Measurements from ENCODE around the gene SPRYD4. TPM values are rescaled to one million over a fixed set of nuclear protein-coding genes. Genes with fewer than 3 reads are reported as not detected.

The SPRYD4 gene
- total and polyA plus RNA-seq, 9 of the 15 experiments (the other 6 are each of a cell fraction or from before 2014, with no cell fraction given), result 1.8 to 4.7 (median 2.8) TPM

DNA sequence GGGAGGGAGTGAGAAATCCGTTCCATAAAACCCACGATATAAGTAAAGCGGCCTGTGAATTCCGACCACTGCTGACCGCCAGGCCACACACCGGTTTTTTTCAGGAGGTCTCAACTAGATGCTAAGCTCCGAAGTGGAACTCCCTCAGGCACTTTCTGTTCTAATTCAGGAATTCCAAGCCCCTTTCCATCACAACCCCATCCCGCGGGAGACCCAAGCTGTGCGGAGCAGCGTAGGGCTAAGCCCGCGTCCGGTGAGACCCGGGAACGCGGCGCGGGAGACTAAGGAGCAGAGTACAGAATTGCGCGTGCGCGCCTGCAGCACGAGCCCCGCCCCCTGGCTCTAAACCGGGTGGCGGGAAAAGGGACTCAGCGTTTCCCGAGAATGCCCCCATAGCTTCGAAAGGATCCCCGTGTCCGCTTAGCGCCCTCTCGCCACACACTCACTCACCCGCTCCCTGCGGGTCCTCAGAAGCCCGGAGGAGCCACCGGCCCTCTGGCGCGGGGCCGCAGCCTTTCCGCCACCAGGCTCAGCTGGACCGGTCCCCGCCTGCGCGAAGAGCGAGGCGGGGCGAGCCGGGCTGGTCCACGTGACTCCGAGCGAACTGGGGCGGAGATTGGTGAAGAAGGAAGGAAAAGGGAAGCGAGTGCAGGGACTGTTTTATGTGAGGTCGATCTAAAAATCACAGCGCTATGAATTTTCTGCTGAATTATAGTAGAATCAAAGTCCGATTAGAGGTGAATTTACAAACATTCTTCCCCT is 19.3 kb upstream of the SPRYD4 start, which contains the start of gene TIMELESS (continued):
- TF ChIP-seq, protein P1, sequence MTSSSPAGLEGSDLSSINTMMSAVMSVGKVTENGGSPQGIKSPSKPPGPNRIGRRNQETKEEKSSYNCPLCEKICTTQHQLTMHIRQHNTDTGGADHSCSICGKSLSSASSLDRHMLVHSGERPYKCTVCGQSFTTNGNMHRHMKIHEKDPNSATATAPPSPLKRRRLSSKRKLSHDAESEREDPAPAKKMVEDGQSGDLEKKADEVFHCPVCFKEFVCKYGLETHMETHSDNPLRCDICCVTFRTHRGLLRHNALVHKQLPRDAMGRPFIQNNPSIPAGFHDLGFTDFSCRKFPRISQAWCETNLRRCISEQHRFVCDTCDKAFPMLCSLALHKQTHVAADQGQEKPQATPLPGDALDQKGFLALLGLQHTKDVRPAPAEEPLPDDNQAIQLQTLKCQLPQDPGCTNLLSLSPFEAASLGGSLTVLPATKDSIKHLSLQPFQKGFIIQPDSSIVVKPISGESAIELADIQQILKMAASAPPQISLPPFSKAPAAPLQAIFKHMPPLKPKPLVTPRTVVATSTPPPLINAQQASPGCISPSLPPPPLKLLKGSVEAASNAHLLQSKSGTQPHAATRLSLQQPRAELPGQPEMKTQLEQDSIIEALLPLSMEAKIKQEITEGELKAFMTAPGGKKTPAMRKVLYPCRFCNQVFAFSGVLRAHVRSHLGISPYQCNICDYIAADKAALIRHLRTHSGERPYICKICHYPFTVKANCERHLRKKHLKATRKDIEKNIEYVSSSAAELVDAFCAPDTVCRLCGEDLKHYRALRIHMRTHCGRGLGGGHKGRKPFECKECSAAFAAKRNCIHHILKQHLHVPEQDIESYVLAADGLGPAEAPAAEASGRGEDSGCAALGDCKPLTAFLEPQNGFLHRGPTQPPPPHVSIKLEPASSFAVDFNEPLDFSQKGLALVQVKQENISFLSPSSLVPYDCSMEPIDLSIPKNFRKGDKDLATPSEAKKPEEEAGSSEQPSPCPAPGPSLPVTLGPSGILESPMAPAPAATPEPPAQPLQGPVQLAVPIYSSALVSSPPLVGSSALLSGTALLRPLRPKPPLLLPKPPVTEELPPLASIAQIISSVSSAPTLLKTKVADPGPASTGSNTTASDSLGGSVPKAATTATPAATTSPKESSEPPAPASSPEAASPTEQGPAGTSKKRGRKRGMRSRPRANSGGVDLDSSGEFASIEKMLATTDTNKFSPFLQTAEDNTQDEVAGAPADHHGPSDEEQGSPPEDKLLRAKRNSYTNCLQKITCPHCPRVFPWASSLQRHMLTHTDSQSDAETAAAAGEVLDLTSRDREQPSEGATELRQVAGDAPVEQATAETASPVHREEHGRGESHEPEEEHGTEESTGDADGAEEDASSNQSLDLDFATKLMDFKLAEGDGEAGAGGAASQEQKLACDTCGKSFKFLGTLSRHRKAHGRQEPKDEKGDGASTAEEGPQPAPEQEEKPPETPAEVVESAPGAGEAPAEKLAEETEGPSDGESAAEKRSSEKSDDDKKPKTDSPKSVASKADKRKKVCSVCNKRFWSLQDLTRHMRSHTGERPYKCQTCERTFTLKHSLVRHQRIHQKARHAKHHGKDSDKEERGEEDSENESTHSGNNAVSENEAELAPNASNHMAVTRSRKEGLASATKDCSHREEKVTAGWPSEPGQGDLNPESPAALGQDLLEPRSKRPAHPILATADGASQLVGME (CRISPR knock-in tag; IDR thresholded peaks at IDR 0.05), result no peak
- TF ChIP-seq ZNF507 (tag; conservative IDR thresholded peaks at IDR 0.05), result no peak
- no peak for TF ChIP-seq ZNF3 (CRISPR knock-in tag; IDR thresholded peaks at IDR 0.05)
- peak; percentile 41; the same call in 1 of the 2 replicates for TF ChIP-seq CREM (IDR thresholded peaks at IDR 0.05; ENCODE audit: low read depth)
- TF ChIP-seq FOSL1 (tag; conservative IDR thresholded peaks at IDR 0.05), result peak; percentile 11; the same call in 1 of the 2 replicates
- no peak for TF ChIP-seq POLR3G (IDR thresholded peaks at IDR 0.05; ENCODE audit: extremely low read depth, insufficient read length, insufficient replicate concordance)
- peak; percentile 73 for TF ChIP-seq RNF2 (IDR thresholded peaks at IDR 0.05)
- TF ChIP-seq WHSC1 (IDR thresholded peaks at IDR 0.05; ENCODE audit: low read length), result no peak
- TF ChIP-seq ZNF24 (IDR thresholded peaks at IDR 0.05), result no peak
- TF ChIP-seq ZC3H11A (IDR thresholded peaks at IDR 0.05; ENCODE audit: low read depth, low read length), result no peak
- peak in 1 of 2 experiments; percentile 4; a peak in 1 of 4 replicates for TF ChIP-seq RCOR1 (IDR thresholded peaks at IDR 0.05; ENCODE audit: borderline replicate concordance in 1 of 2, low read depth in 2 of 2, low read length in 2 of 2)
- TF ChIP-seq, protein P2, sequence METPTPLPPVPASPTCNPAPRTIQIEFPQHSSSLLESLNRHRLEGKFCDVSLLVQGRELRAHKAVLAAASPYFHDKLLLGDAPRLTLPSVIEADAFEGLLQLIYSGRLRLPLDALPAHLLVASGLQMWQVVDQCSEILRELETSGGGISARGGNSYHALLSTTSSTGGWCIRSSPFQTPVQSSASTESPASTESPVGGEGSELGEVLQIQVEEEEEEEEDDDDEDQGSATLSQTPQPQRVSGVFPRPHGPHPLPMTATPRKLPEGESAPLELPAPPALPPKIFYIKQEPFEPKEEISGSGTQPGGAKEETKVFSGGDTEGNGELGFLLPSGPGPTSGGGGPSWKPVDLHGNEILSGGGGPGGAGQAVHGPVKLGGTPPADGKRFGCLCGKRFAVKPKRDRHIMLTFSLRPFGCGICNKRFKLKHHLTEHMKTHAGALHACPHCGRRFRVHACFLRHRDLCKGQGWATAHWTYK (CRISPR knock-in tag; IDR thresholded peaks at IDR 0.05), result 0 out of 2 replicates have a peak, but pooled peaks have one; percentile 62
- TF ChIP-seq NFXL1 (CRISPR knock-in tag; IDR thresholded peaks at IDR 0.05), result no peak
- no peak for TF ChIP-seq ZNF695 (CRISPR knock-in tag; IDR thresholded peaks at IDR 0.05)
- no peak for TF ChIP-seq ZSCAN32 (CRISPR knock-in tag; IDR thresholded peaks at IDR 0.05)
- TF ChIP-seq, protein P3, sequence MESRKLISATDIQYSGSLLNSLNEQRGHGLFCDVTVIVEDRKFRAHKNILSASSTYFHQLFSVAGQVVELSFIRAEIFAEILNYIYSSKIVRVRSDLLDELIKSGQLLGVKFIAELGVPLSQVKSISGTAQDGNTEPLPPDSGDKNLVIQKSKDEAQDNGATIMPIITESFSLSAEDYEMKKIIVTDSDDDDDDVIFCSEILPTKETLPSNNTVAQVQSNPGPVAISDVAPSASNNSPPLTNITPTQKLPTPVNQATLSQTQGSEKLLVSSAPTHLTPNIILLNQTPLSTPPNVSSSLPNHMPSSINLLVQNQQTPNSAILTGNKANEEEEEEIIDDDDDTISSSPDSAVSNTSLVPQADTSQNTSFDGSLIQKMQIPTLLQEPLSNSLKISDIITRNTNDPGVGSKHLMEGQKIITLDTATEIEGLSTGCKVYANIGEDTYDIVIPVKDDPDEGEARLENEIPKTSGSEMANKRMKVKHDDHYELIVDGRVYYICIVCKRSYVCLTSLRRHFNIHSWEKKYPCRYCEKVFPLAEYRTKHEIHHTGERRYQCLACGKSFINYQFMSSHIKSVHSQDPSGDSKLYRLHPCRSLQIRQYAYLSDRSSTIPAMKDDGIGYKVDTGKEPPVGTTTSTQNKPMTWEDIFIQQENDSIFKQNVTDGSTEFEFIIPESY (CRISPR knock-in tag; IDR thresholded peaks at IDR 0.05), result peak; percentile 74; the same call in 1 of the 2 replicates
- no peak for TF ChIP-seq ZNF174 (CRISPR knock-in tag; IDR thresholded peaks at IDR 0.05)
- TF ChIP-seq CBFA2T2 (conservative IDR thresholded peaks at IDR 0.05), result peak; percentile 66

All from K562 (cell line).